Ureter (tissue), 1 donor: ENCODE measurements around the gene G6PC1. TPM values are rescaled to one million over a fixed set of nuclear protein-coding genes. Genes with fewer than 3 reads are reported as not detected.
"Not testable (repeated sequence)": the region's sequence is repeated elsewhere in the genome, so short reads cannot be mapped to it uniquely, and the experiment has no call there.

Experiments used
- DNase-seq: peaks from one replicate; pipeline ENCODE4 v3.0.0-alpha.2; 2020; ENCODE audit warnings: low spot score
- total RNA-seq: library from RNA; stranded (reverse); gene quantifications from one replicate; pipeline ENCODE4 v1.2.4, GENCODE V29; 2023
- donor health status: DM: yes; HTN: yes; CAD: no.

The G6PC1 gene
- not detected for total RNA-seq

- DNase-seq: no peak
Measured at GRCh38 chr17:42900460-42901331, at the start of gene G6PC1. Gene G6PC1, plus strand, starts transcription at chr17:42900799. Its CDS starts 78 bp downstream, at chr17:42900877.

GRCh38 chr17:42850954-42851353, 49.6 kb upstream of the G6PC1 start, which contains the start of gene AOC3:
Gene AOC3, plus strand, starts transcription at chr17:42851199. Its CDS starts 145 bp downstream, at chr17:42851344.
- peak; percentile 77 for DNase-seq

- not testable (repeated sequence) for DNase-seq
Measured at GRCh38 chr17:42851371-42852240, 49.0 kb upstream of the G6PC1 start.

- no peak for DNase-seq
Measured at GRCh38 chr17:42852351-42852750, 48.2 kb upstream of the G6PC1 start.

- no peak for DNase-seq
Measured at GRCh38 chr17:42853004-42853403, 47.6 kb upstream of the G6PC1 start.

- DNase-seq: no peak
Measured at GRCh38 chr17:42853597-42853967, 47.0 kb upstream of the G6PC1 start.

GRCh38 chr17:42853968-42854790, 46.4 kb upstream of the G6PC1 start:
- DNase-seq: no peak

- DNase-seq: no peak
Measured at GRCh38 chr17:42855048-42855596, 45.5 kb upstream of the G6PC1 start.

GRCh38 chr17:42856093-42856492, 44.5 kb upstream of the G6PC1 start:
- DNase-seq: not testable (repeated sequence)

- DNase-seq: not testable (repeated sequence)
Measured at GRCh38 chr17:42856516-42856915, 44.1 kb upstream of the G6PC1 start.

- no peak for DNase-seq
Measured at GRCh38 chr17:42857389-42857788, 43.2 kb upstream of the G6PC1 start.

- no peak for DNase-seq
Measured at GRCh38 chr17:42865638-42866094, 34.9 kb upstream of the G6PC1 start.

GRCh38 chr17:42866216-42866615, 34.4 kb upstream of the G6PC1 start:
- DNase-seq: no peak

- DNase-seq: no peak
Measured at GRCh38 chr17:42866631-42867575, 33.7 kb upstream of the G6PC1 start.

- not testable (repeated sequence) for DNase-seq
Measured at GRCh38 chr17:42867694-42868261, 32.8 kb upstream of the G6PC1 start.

GRCh38 chr17:42868338-42868737, 32.3 kb upstream of the G6PC1 start:
- DNase-seq: no peak

- DNase-seq: no peak
Measured at GRCh38 chr17:42871647-42872046, 29.0 kb upstream of the G6PC1 start.

GRCh38 chr17:42872251-42872965, 28.2 kb upstream of the G6PC1 start:
- DNase-seq: no peak

- no peak for DNase-seq
Measured at GRCh38 chr17:42873315-42873714, 27.3 kb upstream of the G6PC1 start.
